Liver (tissue), 9 donors: Measurements from ENCODE around the gene TP63. TPM values are rescaled to one million over a fixed set of nuclear protein-coding genes. Genes with fewer than 3 reads are reported as not detected.

Experiments used
- DNase-seq: peaks from one replicate; pipeline ENCODE4 v3.0.0-alpha.2; 2017; ENCODE audit warnings: low spot score
- H3K27ac ChIP-seq, 2 donors: one replicate each; pipeline ENCODE4 v1.7.0; 2013; ENCODE audit warnings: inconsistent platforms in 2 of 2, low read length in 2 of 2, control low read depth in 1 of 2, low read depth in 1 of 2, mild to moderate bottlenecking in 1 of 2
- H3K27me3 ChIP-seq, 4 donors: one replicate each; pipeline versions ENCODE4 v1.6.1 to v1.7.0; 2013; ENCODE audit warnings: low read length in 3 of 4, inconsistent platforms in 1 of 4, mild to moderate bottlenecking in 1 of 4, moderate library complexity in 1 of 4; ENCODE audit not compliant: control insufficient read depth in 4 of 4, insufficient read depth in 4 of 4
- H3K36me3 ChIP-seq, 4 donors: one replicate each; pipeline versions ENCODE4 v1.6.1 to v1.7.0; 2013; ENCODE audit warnings: low read length in 3 of 4, mild to moderate bottlenecking in 3 of 4, low read depth in 1 of 4, moderate library complexity in 1 of 4; ENCODE audit not compliant: control insufficient read depth in 4 of 4, insufficient read depth in 3 of 4
- H3K4me1 ChIP-seq, 4 donors: one replicate each; pipeline versions ENCODE4 v1.6.1 to v1.7.0; 2013; ENCODE audit warnings: low read length in 3 of 4, mild to moderate bottlenecking in 3 of 4, moderate library complexity in 1 of 4; ENCODE audit not compliant: control insufficient read depth in 4 of 4, insufficient read depth in 4 of 4
- H3K4me3 ChIP-seq, 3 donors: one replicate each; pipeline versions ENCODE4 v1.6.1 to v1.7.0; 2013; ENCODE audit warnings: low read length in 3 of 3, control low read depth in 1 of 3, low read depth in 1 of 3, mild to moderate bottlenecking in 1 of 3
- H3K9ac ChIP-seq, 2 donors: one replicate each; pipeline ENCODE4 v1.7.0; 2013; ENCODE audit warnings: low read length in 2 of 2, mild to moderate bottlenecking in 2 of 2, moderate library complexity in 2 of 2, control low read depth in 1 of 2, low read depth in 1 of 2
- H3K9me3 ChIP-seq, 4 donors: one replicate each; pipeline versions ENCODE4 v1.6.1 to v1.7.0; 2013; ENCODE audit warnings: low read length in 3 of 4; ENCODE audit not compliant: control insufficient read depth in 4 of 4
- EGR1 ChIP-seq, 2 donors: IDR thresholded peaks; 2 replicates each; pipeline ENCODE4 v1.6.1; 2016 to 2018; ENCODE audit warnings: antibody characterized with exemption in 2 of 2, low read depth in 2 of 2
- FOXA1 ChIP-seq: IDR thresholded peaks from 2 replicates; pipeline ENCODE4 v1.6.1; 2016; ENCODE audit warnings: antibody characterized with exemption
- FOXA2 ChIP-seq: IDR thresholded peaks from 2 replicates; pipeline ENCODE4 v1.6.1; 2016; ENCODE audit warnings: antibody characterized with exemption
- GABPA ChIP-seq, 2 donors: IDR thresholded peaks in 1 of 2; conservative IDR thresholded peaks in 1 of 2; 2 replicates each; pipeline ENCODE4 v1.6.1; 2016; ENCODE audit warnings: antibody characterized with exemption in 2 of 2, mild to moderate bottlenecking in 1 of 2, moderate library complexity in 1 of 2
- HNF4A ChIP-seq, 2 donors: conservative IDR thresholded peaks; 2 replicates each; pipeline ENCODE4 v1.6.1; 2016; ENCODE audit warnings: antibody characterized with exemption in 2 of 2, mild to moderate bottlenecking in 2 of 2
- HNF4G ChIP-seq: IDR thresholded peaks from 2 replicates; pipeline ENCODE4 v1.6.1; 2016; ENCODE audit warnings: antibody characterized with exemption
- JUND ChIP-seq, 2 donors: IDR thresholded peaks; 2 replicates each; pipeline ENCODE4 v1.6.1; 2016; ENCODE audit warnings: antibody characterized with exemption in 2 of 2
- NR2F2 ChIP-seq: IDR thresholded peaks from 2 replicates; pipeline ENCODE4 v1.6.1; 2016; ENCODE audit warnings: antibody characterized with exemption
- RXRA ChIP-seq, 2 donors: IDR thresholded peaks; 2 replicates each; pipeline ENCODE4 v1.6.1; 2017 to 2018; ENCODE audit warnings: antibody characterized with exemption in 2 of 2, mild to moderate bottlenecking in 1 of 2
- SP1 ChIP-seq: IDR thresholded peaks from 2 replicates; pipeline ENCODE4 v1.6.1; 2018; ENCODE audit warnings: antibody characterized with exemption, mild to moderate bottlenecking
- TAF1 ChIP-seq: conservative IDR thresholded peaks from 2 replicates; pipeline ENCODE4 v1.6.1; 2016; ENCODE audit warnings: antibody characterized with exemption, mild to moderate bottlenecking
- YY1 ChIP-seq: IDR thresholded peaks from 2 replicates; pipeline ENCODE4 v1.6.1; 2016; ENCODE audit warnings: antibody characterized with exemption, mild to moderate bottlenecking
- WGBS: extraction: QIAGEN DNeasy Blood & Tissue Kit; methylation state at CpG from one replicate; pipeline ENCODE4 v1.1.7; 2013; 5-methylcytosine and 5-hydroxymethylcytosine counted together
- polyA plus RNA-seq, 2 donors: library from polyadenylated mRNA; stranded (reverse) in 1 of 2; unstranded in 1 of 2; fragments of 200-250 nt in 1 of 2; fragments of >200 nt in 1 of 2; fragmentation: Nextera tagmentation in 1 of 2; extraction: Ambion mirVana in 1 of 2; gene quantifications; one replicate each; pipeline versions ENCODE4 v1.2.1 to v1.2.3, GENCODE V29; 2013 to 2015
- total RNA-seq, 2 donors: library from RNA; depleted of rRNA; stranded (reverse); fragments of >200 nt; gene quantifications; one replicate each; pipeline ENCODE4 v1.2.3, GENCODE V29; 2014
- TF ChIP-seq, protein P1 (sequence below): IDR thresholded peaks from 2 replicates; pipeline ENCODE4 v1.6.1; 2016; ENCODE audit warnings: antibody characterized with exemption
- TF ChIP-seq, protein P2 (sequence below): IDR thresholded peaks from 2 replicates; pipeline ENCODE4 v1.6.1; 2016; ENCODE audit warnings: antibody characterized with exemption
- TF ChIP-seq, protein P3 (sequence below): IDR thresholded peaks from 2 replicates; pipeline ENCODE4 v1.6.1; 2016; ENCODE audit warnings: antibody characterized with exemption
- TF ChIP-seq, protein P4 (sequence below): IDR thresholded peaks from 2 replicates; pipeline ENCODE4 v1.6.1; 2016; ENCODE audit warnings: antibody characterized with exemption, mild to moderate bottlenecking
- TF ChIP-seq, protein P5 (sequence below): fragments of 150-350 bp; IDR thresholded peaks from 2 replicates; pipeline ENCODE4 v1.5.1; 2017; ENCODE audit warnings: improper control_type of control experiment, low read depth, low read length; ENCODE audit not compliant: missing input control
- donor health status: healthy.
- donor health status: healthy.
- donor health status: healthy.
- donor health status: healthy.
- donor health status: healthy.

The TP63 gene
- total and polyA plus RNA-seq, 4 donors, result under 0.01 to 0.08 (median 0.05) TPM; not detected in 1

DNA sequence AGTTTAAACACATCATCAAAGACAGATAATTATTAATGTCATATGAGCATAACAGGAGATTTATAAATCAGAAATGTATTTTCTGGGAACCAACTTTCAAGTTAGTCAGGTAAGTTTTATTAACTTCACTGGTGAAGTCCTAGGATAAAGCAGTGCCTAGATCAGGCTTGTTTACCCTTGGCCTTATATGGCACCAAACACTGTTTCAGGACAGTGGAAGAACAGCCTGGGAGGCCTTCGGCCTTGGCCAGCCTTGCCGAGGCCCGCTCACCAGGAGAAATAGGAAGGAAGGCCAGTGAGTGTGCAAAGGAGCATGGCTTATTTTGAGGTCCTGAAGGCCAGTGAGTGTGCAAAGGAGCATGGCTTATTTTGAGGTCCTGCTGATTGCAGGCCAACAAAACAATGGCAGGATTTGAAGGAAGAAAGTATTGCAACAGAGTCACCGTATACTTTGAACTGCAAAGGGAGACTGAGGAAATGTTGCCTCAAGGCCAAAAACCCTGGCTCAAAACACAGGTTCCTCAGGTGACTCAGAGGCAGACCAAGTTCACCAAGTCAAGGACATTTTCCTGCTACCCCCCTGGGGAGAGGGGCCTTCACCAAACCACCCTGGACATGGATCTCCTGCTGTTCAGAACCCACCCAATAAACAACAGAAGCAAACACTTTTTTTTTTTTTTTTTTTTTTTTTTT is 174.3 kb downstream of the TP63 start:
- no peak overlapping the region for H3K27ac ChIP-seq
- H3K4me3 ChIP-seq, result no peak overlapping the region
- no peak overlapping the region for H3K9ac ChIP-seq
- TF ChIP-seq YY1 (no peak), SP1 (no peak), NR2F2 (no peak), FOXA1 (no peak), TAF1 (no peak), EGR1 (IDR thresholded peaks at IDR 0.05; ENCODE audit: low read depth in 2 of 2) (no peak), GABPA (IDR thresholded peaks at IDR 0.05 in 1 of 2, conservative IDR thresholded peaks at IDR 0.05 in 1 of 2) (no peak), HNF4G (no peak), FOXA2 (no peak), HNF4A (conservative IDR thresholded peaks at IDR 0.05) (no peak), JUND (IDR thresholded peaks at IDR 0.05) (no peak)
- TF ChIP-seq, protein P1, sequence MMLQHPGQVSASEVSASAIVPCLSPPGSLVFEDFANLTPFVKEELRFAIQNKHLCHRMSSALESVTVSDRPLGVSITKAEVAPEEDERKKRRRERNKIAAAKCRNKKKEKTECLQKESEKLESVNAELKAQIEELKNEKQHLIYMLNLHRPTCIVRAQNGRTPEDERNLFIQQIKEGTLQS, result no peak
- TF ChIP-seq, protein P2, sequence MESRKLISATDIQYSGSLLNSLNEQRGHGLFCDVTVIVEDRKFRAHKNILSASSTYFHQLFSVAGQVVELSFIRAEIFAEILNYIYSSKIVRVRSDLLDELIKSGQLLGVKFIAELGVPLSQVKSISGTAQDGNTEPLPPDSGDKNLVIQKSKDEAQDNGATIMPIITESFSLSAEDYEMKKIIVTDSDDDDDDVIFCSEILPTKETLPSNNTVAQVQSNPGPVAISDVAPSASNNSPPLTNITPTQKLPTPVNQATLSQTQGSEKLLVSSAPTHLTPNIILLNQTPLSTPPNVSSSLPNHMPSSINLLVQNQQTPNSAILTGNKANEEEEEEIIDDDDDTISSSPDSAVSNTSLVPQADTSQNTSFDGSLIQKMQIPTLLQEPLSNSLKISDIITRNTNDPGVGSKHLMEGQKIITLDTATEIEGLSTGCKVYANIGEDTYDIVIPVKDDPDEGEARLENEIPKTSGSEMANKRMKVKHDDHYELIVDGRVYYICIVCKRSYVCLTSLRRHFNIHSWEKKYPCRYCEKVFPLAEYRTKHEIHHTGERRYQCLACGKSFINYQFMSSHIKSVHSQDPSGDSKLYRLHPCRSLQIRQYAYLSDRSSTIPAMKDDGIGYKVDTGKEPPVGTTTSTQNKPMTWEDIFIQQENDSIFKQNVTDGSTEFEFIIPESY, result no peak
- TF ChIP-seq, protein P3, sequence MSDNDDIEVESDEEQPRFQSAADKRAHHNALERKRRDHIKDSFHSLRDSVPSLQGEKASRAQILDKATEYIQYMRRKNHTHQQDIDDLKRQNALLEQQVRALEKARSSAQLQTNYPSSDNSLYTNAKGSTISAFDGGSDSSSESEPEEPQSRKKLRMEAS, result no peak
- TF ChIP-seq, protein P4, sequence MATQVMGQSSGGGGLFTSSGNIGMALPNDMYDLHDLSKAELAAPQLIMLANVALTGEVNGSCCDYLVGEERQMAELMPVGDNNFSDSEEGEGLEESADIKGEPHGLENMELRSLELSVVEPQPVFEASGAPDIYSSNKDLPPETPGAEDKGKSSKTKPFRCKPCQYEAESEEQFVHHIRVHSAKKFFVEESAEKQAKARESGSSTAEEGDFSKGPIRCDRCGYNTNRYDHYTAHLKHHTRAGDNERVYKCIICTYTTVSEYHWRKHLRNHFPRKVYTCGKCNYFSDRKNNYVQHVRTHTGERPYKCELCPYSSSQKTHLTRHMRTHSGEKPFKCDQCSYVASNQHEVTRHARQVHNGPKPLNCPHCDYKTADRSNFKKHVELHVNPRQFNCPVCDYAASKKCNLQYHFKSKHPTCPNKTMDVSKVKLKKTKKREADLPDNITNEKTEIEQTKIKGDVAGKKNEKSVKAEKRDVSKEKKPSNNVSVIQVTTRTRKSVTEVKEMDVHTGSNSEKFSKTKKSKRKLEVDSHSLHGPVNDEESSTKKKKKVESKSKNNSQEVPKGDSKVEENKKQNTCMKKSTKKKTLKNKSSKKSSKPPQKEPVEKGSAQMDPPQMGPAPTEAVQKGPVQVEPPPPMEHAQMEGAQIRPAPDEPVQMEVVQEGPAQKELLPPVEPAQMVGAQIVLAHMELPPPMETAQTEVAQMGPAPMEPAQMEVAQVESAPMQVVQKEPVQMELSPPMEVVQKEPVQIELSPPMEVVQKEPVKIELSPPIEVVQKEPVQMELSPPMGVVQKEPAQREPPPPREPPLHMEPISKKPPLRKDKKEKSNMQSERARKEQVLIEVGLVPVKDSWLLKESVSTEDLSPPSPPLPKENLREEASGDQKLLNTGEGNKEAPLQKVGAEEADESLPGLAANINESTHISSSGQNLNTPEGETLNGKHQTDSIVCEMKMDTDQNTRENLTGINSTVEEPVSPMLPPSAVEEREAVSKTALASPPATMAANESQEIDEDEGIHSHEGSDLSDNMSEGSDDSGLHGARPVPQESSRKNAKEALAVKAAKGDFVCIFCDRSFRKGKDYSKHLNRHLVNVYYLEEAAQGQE, result no peak
- H3K36me3 ChIP-seq, result no peaks in the 10 kb centered on the region
- WGBS, result 83% methylated on average over 4 of the region's 4 CpGs
- DNase-seq, result no peak
- no peaks in the 10 kb centered on the region for H3K9me3 ChIP-seq
- no peaks in the 10 kb centered on the region for H3K4me1 ChIP-seq
- no peaks in the 10 kb centered on the region for H3K27me3 ChIP-seq

DNA sequence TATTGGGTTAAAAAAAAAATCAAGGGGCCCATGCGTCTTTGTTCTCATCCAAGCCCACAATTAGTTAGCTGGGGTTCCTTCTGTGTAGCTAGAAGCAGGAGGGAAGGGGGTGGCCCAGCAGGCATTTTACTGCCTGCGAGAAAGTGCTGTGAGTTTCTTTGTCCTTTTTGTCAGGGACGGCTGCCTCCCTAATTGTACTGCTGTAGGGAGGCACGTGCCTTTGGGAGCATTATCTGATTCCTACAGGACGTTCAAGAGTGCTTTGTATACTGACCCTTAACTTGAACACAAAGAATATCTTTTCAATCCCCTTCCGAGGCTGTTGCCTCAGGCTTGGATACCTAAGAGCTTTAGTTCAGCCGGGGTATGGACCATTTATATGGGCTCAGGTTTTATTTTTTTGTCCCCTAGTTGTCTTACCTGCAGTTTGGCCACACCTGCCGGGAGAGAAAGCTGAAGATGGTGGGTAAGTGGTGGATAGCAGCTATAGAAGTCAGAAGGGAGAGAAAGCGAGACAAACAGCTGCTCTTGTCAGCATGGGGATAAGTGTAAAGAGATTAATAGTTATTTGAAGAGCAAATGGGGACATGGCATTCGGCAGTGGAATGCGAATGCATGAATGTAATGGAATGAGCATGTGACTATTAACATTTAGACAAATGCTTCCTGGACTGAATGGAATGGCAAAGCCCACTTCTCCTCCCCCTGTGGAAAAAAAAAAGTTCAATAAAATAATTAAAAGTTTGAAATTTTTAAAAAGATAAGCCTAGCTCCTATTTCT is 175.2 kb downstream of the TP63 start:
- DNase-seq, result no peak
- Histone ChIP-seq H3K9me3 (no peaks in the 10 kb centered on the region), H3K27me3 (no peaks in the 10 kb centered on the region), H3K4me1 (no peaks in the 10 kb centered on the region), H3K27ac (no peak overlapping the region), H3K4me3 (no peak overlapping the region), H3K36me3 (no peaks in the 10 kb centered on the region), H3K9ac (no peak overlapping the region)
- no peak for TF ChIP-seq HNF4G
- TF ChIP-seq EGR1 (IDR thresholded peaks at IDR 0.05; ENCODE audit: low read depth in 2 of 2), result no peak
- TF ChIP-seq, protein P3, result no peak
- no peak for TF ChIP-seq RXRA (IDR thresholded peaks at IDR 0.05)
- TF ChIP-seq, protein P5, sequence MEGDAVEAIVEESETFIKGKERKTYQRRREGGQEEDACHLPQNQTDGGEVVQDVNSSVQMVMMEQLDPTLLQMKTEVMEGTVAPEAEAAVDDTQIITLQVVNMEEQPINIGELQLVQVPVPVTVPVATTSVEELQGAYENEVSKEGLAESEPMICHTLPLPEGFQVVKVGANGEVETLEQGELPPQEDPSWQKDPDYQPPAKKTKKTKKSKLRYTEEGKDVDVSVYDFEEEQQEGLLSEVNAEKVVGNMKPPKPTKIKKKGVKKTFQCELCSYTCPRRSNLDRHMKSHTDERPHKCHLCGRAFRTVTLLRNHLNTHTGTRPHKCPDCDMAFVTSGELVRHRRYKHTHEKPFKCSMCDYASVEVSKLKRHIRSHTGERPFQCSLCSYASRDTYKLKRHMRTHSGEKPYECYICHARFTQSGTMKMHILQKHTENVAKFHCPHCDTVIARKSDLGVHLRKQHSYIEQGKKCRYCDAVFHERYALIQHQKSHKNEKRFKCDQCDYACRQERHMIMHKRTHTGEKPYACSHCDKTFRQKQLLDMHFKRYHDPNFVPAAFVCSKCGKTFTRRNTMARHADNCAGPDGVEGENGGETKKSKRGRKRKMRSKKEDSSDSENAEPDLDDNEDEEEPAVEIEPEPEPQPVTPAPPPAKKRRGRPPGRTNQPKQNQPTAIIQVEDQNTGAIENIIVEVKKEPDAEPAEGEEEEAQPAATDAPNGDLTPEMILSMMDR, result no peak
- TF ChIP-seq JUND (IDR thresholded peaks at IDR 0.05), result no peak
- 78% methylated on average over 11 of the region's 11 CpGs for WGBS
